ENCODE results near the gene TNFRSF17.

Gene TNFRSF17

DNA sequence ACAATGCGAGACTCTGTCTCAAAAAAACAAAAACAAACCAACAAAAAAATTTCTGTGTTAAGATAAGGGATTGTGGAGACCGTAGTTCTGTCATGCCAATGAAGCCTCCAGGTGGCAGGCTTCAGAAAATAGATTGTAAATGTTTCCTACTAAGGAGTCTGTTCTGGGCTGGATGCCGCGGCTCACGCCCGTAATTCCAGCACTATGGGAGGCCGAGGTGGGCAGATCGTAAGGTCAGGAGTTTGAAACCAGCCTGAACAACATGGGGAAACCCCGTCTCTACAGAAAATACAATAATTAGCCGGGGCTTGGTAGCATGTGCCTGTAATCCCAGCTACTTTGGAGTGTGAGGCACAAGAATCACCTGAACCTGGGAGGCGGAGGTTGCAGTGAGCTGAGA is 7.1 kb downstream of the TNFRSF17 start:
- DNase-seq: no peak

- DNase-seq: no peak
These were observed 8.1 kb downstream of the TNFRSF17 start for GRCh38 chr16:11973070-11973469.

DNA sequence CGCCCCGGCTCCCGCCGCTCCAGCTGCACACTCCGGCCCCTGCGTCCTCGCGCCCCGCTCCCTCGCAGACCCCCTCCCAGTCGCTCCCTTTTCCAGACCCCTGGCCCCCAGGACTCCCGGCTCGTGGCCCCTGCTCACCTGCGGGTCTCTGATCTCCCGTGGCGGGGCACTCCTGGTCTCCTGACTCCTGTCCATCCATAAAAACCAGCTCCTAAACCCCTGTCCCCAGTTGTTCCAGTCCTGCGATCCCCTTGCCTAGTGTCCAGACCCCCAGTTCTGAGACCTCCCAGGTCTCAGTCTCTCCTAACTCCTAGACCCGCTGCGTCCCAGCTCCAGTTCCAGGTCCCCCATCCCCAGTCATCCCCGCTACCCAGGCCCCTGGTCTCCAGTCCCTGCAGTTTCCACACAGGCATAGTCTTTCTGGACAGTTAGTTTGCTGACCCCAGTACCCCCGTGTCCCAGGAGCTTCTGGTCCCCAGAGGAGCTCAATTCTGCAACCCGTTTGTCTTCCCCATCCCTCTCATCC is 11.9 kb downstream of the TNFRSF17 start:
- no peak for DNase-seq

DNA sequence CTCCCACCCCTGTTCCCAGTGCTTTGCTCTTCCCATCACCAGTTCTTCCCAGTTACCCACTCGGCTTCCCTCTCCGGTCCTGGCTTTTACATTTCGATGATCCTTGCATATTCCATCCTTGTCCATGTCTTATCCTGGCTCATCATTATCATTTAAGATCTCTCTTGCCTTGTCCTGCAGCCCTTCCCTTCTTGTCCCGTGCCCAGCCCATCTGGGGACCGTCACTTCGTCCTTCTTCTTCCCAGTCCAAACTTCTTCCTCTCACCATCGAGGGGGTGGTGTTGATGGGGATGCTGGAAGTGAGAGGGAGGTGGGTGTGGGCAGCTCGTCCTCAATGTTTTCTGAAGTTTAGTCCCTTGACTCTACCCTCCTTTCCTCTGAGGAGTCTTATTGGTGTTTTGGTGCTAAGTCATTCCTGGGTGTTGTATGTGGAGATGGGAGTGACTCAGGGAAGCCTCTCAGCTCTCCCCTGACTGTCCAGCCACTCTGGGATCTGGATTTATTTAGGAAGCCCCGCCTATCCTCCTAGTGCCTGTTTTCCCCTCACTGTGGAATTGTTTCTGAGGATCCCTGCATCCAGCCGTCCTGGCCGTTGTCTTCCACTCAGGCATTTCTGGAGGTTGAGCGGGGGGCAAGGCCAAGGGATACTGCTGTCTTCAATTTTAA is 12.5 kb downstream of the TNFRSF17 start:
- peak; percentile 24 for DNase-seq

DNA sequence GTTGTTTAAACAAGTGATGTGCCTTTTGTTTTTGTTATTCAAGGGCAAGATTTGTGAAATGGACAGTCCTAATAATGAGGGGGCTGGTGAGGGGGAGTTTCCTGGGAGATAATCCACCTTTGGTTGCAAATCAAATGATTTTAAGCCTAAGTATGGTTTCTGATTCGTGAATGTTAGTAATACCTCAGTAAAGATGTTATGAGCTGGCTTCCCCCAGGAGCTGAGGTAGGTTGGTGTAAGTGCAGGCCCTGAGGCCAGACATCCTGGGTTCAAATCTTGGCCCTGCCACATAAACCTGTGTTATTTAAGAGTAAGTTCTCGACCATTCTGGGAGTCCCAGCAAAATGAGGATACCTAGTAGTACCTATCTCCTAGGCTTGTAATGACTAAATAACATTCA is 13.1 kb downstream of the TNFRSF17 start:
- DNase-seq: no peak

- DNase-seq: no peak
These were observed 14.1 kb downstream of the TNFRSF17 start for GRCh38 chr16:11979013-11979672.

- DNase-seq: no peak
These were observed 15.3 kb downstream of the TNFRSF17 start for GRCh38 chr16:11980136-11980844.

DNA sequence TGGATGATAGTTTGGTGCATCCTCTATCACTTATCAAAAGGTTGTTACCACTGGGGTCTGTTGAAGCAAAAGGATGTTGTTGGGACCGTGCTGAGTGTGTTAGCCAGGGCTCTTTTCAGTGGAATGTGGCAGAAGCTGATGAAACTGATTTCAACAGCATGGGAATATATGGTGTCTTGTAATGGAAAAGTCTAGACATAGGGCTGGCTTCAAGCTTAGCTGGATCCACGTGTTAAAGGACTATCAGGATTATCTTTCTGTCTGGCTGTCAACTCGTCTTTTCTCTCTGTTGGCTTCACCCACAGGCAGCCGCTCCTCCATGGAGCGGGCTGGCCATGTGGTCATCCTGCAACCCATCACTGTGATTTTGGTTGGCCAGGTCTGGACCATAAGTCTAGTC is 20.2 kb downstream of the TNFRSF17 start:
- DNase-seq: no peak

- DNase-seq: no peak
These were observed 21.6 kb downstream of the TNFRSF17 start for GRCh38 chr16:11986521-11987057.

GRCh38 chr16:11988258-11988978 is 23.4 kb downstream of the TNFRSF17 start:
- DNase-seq: no peak

DNA sequence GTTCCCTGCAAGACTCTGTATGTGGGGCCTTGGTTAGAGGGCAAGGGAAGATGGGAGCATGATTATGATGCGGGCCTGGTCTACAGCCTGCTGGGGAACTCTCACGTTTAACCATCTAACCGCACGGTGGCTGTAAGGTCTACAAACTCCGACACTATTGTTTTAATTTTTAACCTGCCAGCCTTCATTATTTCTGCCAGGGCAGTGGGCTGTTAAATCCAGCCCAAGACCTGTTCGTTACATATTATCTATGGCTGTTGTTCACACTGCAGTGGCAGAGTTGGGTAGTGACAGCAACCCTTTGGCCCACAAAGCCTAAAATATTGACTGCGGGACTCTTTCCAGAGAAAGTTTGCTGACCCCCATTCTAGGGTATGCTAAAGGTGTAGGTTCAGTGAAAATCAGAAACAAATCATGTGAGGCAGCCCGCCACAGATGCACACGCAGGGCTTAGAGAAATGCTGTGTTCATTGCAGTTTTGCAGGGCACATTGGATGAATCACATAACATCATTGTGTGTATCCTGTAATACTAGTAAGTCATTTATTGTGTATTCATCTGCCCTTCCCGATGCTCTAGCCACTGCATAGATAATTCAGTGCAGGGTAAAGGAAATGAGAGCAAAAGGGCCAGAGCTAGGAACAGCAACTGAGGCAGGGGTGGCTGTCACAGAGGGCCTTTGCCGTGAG is 25.8 kb downstream of the TNFRSF17 start:
- DNase-seq: no peak

GRCh38 chr16:11992008-11992584 is 27.1 kb downstream of the TNFRSF17 start:
- no peak for DNase-seq

DNA sequence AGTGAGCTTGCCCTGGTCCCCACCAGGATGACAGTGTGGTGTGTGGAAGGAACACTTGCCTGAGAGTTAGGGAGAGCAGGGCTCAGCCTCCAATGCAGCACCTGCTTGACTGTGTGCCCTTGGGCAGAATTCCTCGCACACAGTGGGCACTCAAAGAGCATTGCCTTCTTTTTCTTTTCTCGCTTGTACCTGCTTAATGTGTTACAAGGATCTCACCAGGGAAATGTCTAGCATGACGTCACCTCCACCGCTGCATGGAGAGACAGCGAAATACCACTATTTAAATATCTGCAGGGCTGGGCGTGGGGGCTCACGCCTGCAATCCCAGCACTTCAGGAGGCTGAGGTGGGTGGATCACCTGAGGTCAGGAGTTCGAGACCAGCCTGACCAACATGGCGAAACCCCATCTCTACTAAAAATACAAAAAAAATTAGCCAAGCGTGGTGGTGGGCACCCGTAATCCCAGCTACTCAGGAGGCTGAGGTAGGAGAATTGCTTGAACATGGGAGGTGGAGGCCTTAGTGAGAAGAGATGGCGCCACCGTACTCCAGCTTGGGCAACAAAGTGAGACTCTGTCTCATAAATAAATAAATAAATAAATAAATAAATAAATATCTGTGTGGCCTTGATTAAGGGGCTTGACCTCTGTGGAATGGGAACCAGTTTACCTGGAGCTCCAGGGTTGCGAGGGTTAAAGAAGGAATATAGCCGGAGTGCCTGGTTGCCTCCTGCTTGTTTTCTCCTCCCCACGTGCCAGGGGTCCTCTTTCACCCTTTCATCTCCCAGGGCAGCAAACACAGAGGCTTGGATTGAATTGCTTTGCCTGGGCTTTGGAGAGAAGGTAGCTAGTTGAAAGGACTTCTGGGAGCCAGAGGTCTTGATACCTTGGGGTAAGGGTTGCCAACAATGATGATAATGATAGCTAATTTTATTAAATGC is 27.8 kb downstream of the TNFRSF17 start:
- DNase-seq: no peak

GRCh38 chr16:11994143-11995119 is 29.4 kb downstream of the TNFRSF17 start:
- no peak for DNase-seq

DNA sequence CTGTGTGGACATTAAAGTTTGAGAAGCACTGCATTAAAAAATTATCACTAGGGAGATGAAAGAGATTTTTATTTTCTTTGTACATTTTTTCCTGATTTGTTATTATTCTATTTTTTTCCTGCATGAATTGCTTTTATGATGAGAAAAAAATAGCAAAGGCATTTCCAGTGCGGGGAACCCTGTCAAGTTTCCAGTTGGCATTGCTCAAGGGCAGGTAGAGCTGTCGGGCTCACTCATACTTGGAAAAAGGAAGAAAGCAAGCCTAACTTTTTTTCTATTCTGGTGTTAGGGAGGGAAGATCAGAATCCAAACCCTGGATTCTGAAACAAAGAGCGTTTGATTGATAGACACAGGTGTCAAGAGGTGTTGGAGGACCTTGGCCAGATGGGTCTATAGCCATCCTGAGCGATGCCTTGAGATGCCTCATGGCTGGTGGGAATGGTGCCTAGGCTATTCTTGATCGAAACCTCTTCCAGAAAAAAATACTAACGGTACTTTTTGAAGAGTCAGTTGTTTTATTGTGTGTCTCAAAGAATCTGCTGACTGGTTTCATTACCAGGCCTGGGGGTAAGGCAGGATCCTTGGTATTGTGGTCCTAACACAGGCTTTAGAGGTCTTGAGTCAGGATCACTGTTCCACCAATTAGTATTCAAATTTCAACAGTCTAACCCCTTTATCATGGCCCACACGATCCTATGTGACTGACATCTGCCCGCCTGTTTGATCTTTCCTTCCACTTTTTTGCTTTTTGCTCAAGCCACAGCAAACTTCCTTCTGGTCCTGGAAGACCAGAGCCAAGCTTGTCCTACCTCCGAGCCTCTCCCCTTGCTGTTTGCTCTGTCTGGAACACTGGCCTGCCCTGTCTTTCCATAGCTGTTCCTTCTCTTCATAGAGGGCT is 31.7 kb downstream of the TNFRSF17 start:
- no peak for DNase-seq

- no peak for DNase-seq
These were observed 35.0 kb downstream of the TNFRSF17 start for GRCh38 chr16:12000032-12000431.

DNA sequence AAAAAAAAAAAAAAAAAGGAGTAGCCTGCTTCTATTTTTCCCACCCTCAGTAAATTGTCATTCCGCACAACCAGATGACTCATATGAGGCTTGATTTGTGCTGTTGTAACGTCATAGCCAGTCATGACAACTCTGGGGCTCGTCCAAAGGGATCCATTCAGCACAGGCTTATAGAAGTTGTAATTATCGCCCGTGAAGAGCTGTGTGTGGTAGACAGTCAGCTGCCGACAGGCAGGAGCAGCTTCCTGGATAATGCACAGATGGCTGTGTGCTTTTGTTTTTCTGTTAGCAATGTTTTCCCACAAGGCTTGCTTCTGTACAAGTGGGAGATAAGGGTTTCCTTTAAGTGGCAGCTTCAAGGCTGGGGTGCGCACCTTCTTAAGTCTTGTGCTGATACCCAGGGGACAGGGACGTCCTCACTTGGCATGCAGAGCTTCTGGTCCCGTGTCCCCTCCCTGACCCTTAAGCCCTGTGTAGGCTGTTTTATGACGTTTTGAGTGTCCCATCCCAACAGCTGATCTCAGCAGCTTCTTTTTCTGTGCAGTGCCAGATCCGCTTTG is 37.5 kb downstream of the TNFRSF17 start:
- no peak for DNase-seq

- no peak for DNase-seq
These were observed 41.6 kb downstream of the TNFRSF17 start for GRCh38 chr16:12006637-12007036.

Data from T1000 (cell line).